Suprapubic skin (tissue), 4 donors: Measurements from ENCODE around the gene SPAG9.
A peak's percentile ranks its signal among the peaks of the same experiment; 100 is the strongest.

ENCODE experiments used
- POLR2A ChIP-seq, 2 donors: fragments of 450-650 bp; IDR thresholded peaks; one replicate each; pipeline ENCODE4 v1.6.1; 2017; ENCODE audit warnings: antibody characterized with exemption in 2 of 2, mild to moderate bottlenecking in 2 of 2, moderate library complexity in 2 of 2
- POLR2AphosphoS5 ChIP-seq, 3 donors: sonication (generic); formaldehyde crosslinking; IDR thresholded peaks; one replicate each; pipeline ENCODE4 v1.6.1; 2017; ENCODE audit warnings: antibody characterized with exemption in 3 of 3

- TF ChIP-seq POLR2AphosphoS5 (IDR thresholded peaks at IDR 0.05), result peak in 2 of 3 donors; percentile 53 to 75
- no peak for TF ChIP-seq POLR2A (IDR thresholded peaks at IDR 0.05)
Measured at GRCh38 chr17:50952013-50952412, 168.7 kb downstream of the SPAG9 start.
